ENCODE results near the gene GP1BB.

DNA sequence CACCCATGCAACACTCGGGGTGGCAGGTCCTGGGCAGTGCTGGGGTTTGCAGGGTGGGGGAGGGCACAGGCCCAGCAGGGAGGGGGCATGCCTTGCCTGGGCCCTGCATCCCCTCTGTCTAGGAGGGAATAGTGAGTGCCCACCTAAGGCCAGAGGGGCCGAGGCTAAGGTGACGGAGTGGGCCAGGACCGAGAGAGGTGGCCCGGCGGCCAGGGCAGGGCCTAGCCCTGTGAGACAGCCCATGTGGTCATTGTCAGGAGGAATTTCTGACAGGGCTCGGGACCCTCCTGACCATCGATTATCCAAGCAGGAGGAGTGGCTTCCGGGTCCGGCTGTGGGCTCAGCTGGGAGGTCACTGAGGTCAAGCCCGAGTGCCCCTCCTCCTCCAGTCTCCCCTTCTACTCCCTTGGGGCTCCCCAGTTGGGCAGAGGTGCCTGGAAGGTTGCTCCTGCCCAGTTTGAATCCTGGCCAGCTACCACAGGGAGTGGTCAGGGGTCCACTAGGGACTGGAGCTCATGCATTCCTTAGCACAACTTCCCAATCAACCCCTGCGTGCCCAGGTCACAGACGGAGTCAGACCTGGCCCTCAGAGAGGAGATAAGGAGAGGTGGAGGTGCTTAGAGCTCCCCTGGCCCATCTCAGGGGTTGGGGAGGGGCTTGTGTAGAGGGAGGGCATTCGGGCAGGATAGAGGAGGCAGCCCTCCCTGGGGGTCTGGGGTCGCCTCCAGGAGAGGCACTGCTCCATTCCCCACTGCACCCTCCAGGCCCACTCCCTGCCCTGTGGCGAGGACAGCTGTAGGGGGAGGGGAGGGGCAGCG lies 14.7 kb downstream of the GP1BB start:
- TF ChIP-seq, protein P1, sequence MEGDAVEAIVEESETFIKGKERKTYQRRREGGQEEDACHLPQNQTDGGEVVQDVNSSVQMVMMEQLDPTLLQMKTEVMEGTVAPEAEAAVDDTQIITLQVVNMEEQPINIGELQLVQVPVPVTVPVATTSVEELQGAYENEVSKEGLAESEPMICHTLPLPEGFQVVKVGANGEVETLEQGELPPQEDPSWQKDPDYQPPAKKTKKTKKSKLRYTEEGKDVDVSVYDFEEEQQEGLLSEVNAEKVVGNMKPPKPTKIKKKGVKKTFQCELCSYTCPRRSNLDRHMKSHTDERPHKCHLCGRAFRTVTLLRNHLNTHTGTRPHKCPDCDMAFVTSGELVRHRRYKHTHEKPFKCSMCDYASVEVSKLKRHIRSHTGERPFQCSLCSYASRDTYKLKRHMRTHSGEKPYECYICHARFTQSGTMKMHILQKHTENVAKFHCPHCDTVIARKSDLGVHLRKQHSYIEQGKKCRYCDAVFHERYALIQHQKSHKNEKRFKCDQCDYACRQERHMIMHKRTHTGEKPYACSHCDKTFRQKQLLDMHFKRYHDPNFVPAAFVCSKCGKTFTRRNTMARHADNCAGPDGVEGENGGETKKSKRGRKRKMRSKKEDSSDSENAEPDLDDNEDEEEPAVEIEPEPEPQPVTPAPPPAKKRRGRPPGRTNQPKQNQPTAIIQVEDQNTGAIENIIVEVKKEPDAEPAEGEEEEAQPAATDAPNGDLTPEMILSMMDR (IDR thresholded peaks at IDR 0.05): no peak
- TF ChIP-seq POLR2A (IDR thresholded peaks at IDR 0.05): no peak
